K562 (cell line): Measurements from ENCODE around the gene UGT1A10.

Experiments used
- BRCA1 ChIP-seq, 2 experiments: fragments of 450-650 bp in 1 of 2; sonication (generic) in 1 of 2; formaldehyde crosslinking in 1 of 2; IDR thresholded peaks; 2 replicates each; pipeline versions ENCODE4 v1.5.0 to v1.6.1; 2017 to 2020; ENCODE audit warnings: mild to moderate bottlenecking in 1 of 2, missing genetic modification reagents in 1 of 2
- CHD2 ChIP-seq: IDR thresholded peaks from 2 replicates; pipeline ENCODE4 v1.6.1; 2011; ENCODE audit warnings: low read depth, low read length
- MAFF ChIP-seq: IDR thresholded peaks from 2 replicates; pipeline ENCODE4 v1.6.1; 2012; ENCODE audit warnings: low read length, improper control_type of control experiment
- TF ChIP-seq, protein P1 (sequence below): sonication (generic); formaldehyde crosslinking; IDR thresholded peaks from 2 replicates; pipeline ENCODE4 v1.9.0; 2022; ENCODE audit warnings: mild to moderate bottlenecking, missing genetic modification reagents
- TF ChIP-seq, protein P2 (sequence below), 3 experiments: IDR thresholded peaks in 2 of 3; conservative IDR thresholded peaks in 1 of 3; 2 replicates each; pipeline ENCODE4 v1.5.1; 2011 to 2012; ENCODE audit warnings: low read length in 3 of 3, mild to moderate bottlenecking in 3 of 3, control low read depth in 2 of 3, improper control_type of control experiment in 1 of 3, inconsistent platforms in 1 of 3, low read depth in 1 of 3, mixed read lengths in 1 of 3, moderate library complexity in 1 of 3; ENCODE audit not compliant: insufficient read depth in 2 of 3

DNA sequence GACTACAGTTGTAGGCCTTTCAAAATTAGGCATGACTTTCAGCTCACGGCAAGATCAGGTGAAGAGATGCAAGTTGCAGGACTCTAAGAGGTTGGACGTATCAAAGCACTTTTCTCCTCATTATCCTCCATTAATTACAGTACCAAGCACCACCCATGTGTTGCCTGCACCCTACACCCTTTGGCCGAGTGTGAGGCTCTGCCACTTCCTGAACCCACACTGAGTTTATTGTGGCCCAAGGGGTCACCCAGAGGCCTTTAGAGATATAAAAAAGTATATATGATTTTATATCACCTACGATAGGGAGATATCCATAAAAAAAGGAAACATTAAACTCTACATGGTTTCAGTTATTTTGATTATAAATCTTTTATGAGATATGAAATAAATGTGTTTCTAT lies 16.0 kb upstream of the UGT1A10 start:
- TF ChIP-seq, protein P1, sequence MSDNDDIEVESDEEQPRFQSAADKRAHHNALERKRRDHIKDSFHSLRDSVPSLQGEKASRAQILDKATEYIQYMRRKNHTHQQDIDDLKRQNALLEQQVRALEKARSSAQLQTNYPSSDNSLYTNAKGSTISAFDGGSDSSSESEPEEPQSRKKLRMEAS (CRISPR knock-in tag), result no peak
- TF ChIP-seq, protein P2, sequence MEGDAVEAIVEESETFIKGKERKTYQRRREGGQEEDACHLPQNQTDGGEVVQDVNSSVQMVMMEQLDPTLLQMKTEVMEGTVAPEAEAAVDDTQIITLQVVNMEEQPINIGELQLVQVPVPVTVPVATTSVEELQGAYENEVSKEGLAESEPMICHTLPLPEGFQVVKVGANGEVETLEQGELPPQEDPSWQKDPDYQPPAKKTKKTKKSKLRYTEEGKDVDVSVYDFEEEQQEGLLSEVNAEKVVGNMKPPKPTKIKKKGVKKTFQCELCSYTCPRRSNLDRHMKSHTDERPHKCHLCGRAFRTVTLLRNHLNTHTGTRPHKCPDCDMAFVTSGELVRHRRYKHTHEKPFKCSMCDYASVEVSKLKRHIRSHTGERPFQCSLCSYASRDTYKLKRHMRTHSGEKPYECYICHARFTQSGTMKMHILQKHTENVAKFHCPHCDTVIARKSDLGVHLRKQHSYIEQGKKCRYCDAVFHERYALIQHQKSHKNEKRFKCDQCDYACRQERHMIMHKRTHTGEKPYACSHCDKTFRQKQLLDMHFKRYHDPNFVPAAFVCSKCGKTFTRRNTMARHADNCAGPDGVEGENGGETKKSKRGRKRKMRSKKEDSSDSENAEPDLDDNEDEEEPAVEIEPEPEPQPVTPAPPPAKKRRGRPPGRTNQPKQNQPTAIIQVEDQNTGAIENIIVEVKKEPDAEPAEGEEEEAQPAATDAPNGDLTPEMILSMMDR (IDR thresholded peaks at IDR 0.05 in 2 of 3, conservative IDR thresholded peaks at IDR 0.05 in 1 of 3; ENCODE audit: insufficient read depth in 2 of 3, low read depth in 1 of 3, low read length in 3 of 3), result no peak
- no peak for TF ChIP-seq CHD2
- TF ChIP-seq BRCA1 (IDR thresholded peaks at IDR 0.05), result no peak
- TF ChIP-seq BRCA1 (CRISPR knock-in tag; IDR thresholded peaks at IDR 0.05), result no peak
- TF ChIP-seq MAFF, result no peak
